WTC11 (cell line): Measurements from ENCODE around the gene MYBPC2. TPM values are rescaled to one million over a fixed set of nuclear protein-coding genes. Genes with fewer than 3 reads are reported as not detected.
A peak's percentile ranks its signal among the peaks of the same experiment; 100 is the strongest.

Experiments used
- ATAC-seq: fragments of 200-7000 bp; cut with Tn5 transposase; 2 replicates; pipeline ENCODE4 v1.10.0; 2021; ENCODE audit warnings: mild to moderate bottlenecking, moderate library complexity
- CTCF ChIA-PET: fragments of 300-600 bp; sonication (Branson Sonifier 250); formaldehyde crosslinking; loops from one replicate; lab custom pipeline; 2021; ENCODE audit warnings: antibody characterized with exemption; lab: Charles Lee
- POLR2A ChIA-PET: fragments of 350-600 bp; sonication (Branson Sonifier 250); formaldehyde crosslinking; loops from one replicate; lab custom pipeline; 2021; ENCODE audit warnings: antibody characterized with exemption; lab: Charles Lee
- DNase-seq: peaks from one replicate; pipeline ENCODE4 v3.0.0; 2021; ENCODE audit warnings: low spot score
- H3K27ac Mint-ChIP-seq: 2 replicates; pipeline ENCODE4 v1.8.0; 2021; ENCODE audit warnings: mixed read lengths
- H3K27me3 Mint-ChIP-seq: 2 replicates; pipeline ENCODE4 v1.8.0; 2021; ENCODE audit warnings: low read depth, mild to moderate bottlenecking, moderate library complexity, mixed read lengths
- H3K36me3 Mint-ChIP-seq: 2 replicates; pipeline ENCODE4 v1.8.0; 2021; ENCODE audit warnings: mixed read lengths
- H3K4me1 Mint-ChIP-seq: 2 replicates; pipeline ENCODE4 v1.8.0; 2022; ENCODE audit warnings: mixed read lengths
- H3K4me3 Mint-ChIP-seq: 2 replicates; pipeline ENCODE4 v1.8.0; 2021; ENCODE audit warnings: mild to moderate bottlenecking, moderate library complexity, mixed read lengths
- H3K9me3 Mint-ChIP-seq: 2 replicates; pipeline ENCODE4 v1.8.0; 2021; ENCODE audit warnings: mixed read lengths
- ATF3 ChIP-seq: sonication (generic); formaldehyde crosslinking; conservative IDR thresholded peaks from 2 replicates; pipeline ENCODE4 v1.8.1; 2022; ENCODE audit warnings: mild to moderate bottlenecking, missing genetic modification reagents
- FOXJ3 ChIP-seq: sonication (generic); formaldehyde crosslinking; IDR thresholded peaks from 2 replicates; pipeline ENCODE4 v1.9.0; 2021; ENCODE audit warnings: missing genetic modification reagents, mild to moderate bottlenecking, borderline replicate concordance
- JAZF1 ChIP-seq: fragments of 250-450 bp; sonication (Bioruptor Pico); IDR thresholded peaks from 2 replicates; pipeline ENCODE4 v1.9.0; 2021; ENCODE audit warnings: moderate library complexity, mild to moderate bottlenecking, inconsistent platforms
- PRDM15 ChIP-seq: sonication (generic); formaldehyde crosslinking; IDR thresholded peaks from 2 replicates; pipeline ENCODE4 v1.8.0; 2022; ENCODE audit warnings: missing genetic modification reagents
- ZBTB43 ChIP-seq: sonication (generic); formaldehyde crosslinking; IDR thresholded peaks from 2 replicates; pipeline ENCODE4 v1.8.1; 2023; ENCODE audit warnings: mild to moderate bottlenecking, missing genetic modification reagents
- total RNA-seq: library from RNA; stranded (reverse); gene quantifications from 3 replicates; pipeline ENCODE4 v1.2.3, GENCODE V29; 2021
- TF ChIP-seq, protein P1 (sequence below): sonication (generic); formaldehyde crosslinking; IDR thresholded peaks from 2 replicates; pipeline ENCODE4 v1.8.0; 2023; ENCODE audit warnings: missing genetic modification reagents
- TF ChIP-seq, protein P2 (sequence below): sonication (generic); formaldehyde crosslinking; IDR thresholded peaks from 2 replicates; pipeline ENCODE4 v1.8.0; 2023; ENCODE audit warnings: missing genetic modification reagents, mild to moderate bottlenecking, borderline replicate concordance
- TF ChIP-seq, protein P3 (sequence below): sonication (generic); formaldehyde crosslinking; IDR thresholded peaks from 2 replicates; pipeline ENCODE4 v1.8.0; 2022; ENCODE audit warnings: mild to moderate bottlenecking, missing genetic modification reagents

Gene MYBPC2
- total RNA-seq, 1 experiment from 2014 or later: 2.6 TPM

DNA sequence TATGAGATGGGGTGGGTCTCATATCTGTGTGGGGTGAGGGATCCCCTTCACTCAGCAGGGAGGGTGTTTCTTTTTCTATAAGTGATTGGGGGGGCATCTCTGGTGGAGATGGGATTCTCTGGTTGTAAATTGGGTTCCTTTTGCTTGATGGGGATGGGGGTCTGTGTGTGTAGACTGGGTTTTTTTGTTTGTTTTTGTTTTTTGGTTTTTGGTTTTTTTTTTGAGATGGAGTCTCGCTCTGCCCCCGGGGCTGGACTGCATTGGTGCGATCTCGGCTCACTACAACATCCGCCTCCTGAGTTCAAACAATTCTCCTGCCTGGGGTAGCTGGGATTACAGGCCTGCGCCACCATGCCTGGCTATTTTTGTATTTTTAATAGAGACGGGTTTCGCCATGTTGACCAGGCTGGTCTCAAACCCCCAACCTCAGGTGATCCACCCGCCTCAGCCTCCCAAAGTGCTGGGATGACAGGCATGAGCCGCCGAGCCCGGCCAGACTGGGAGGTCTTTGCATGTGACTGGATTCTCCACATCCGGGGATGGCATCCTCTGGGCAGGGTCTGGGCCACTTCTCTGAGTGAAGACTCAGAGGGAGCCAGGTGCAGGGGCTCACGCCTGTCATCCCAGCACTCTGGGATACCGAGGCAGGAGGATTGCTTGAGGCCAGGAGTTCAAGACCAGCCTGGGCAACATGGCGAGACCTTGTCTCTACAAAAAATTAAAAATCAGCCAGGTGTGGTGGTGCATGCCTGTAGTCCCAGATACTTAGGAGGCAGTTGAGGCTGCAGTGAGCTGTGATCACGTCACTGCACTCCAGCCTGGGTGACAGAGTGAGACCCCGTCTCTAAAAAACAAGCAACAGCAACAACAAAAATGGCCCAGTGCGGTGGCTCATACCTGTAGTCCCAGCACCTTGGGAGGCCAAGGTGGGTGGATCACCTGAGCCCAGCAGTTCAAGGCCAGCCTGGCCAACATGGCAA is 799 bp downstream of the MYBPC2 start:
- no peak for ATAC-seq
- DNase-seq: no peak
- Mint-ChIP-seq H3K4me1 (peaks cover 31% of the 10 kb centered on the region), H3K36me3 (no peaks in the 10 kb centered on the region), H3K27me3 (peaks cover 39% of the 10 kb centered on the region), H3K27ac (peak overlapping the region; percentile 65; the same call in 1 of the 2 replicates), H3K9me3 (no peaks in the 10 kb centered on the region), H3K4me3 (peak overlapping the region; percentile 75)
- TF ChIP-seq, protein P1, sequence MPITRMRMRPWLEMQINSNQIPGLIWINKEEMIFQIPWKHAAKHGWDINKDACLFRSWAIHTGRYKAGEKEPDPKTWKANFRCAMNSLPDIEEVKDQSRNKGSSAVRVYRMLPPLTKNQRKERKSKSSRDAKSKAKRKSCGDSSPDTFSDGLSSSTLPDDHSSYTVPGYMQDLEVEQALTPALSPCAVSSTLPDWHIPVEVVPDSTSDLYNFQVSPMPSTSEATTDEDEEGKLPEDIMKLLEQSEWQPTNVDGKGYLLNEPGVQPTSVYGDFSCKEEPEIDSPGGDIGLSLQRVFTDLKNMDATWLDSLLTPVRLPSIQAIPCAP (CRISPR knock-in tag): no peak
- ChIA-PET CTCF (interaction anchor here (0.6 to 1.4 kb wide), 2 partner anchors 104 to 285 kb away, joined by 3 to 6 read pairs; no protein-coding TSS in a partner anchor), POLR2A (no interaction called here)

GRCh38 chr19:50434525-50434924 is 1.8 kb downstream of the MYBPC2 start:
- ChIA-PET POLR2A (no interaction called here), CTCF (no interaction called here)
- Mint-ChIP-seq H3K4me1 (peaks cover 25% of the 10 kb centered on the region), H3K27me3 (peaks cover 31% of the 10 kb centered on the region), H3K4me3 (peak overlapping the region; percentile 24; the same call in 1 of the 2 replicates), H3K27ac (no peak overlapping the region), H3K36me3 (no peaks in the 10 kb centered on the region), H3K9me3 (no peaks in the 10 kb centered on the region)
- no peak for DNase-seq
- ATAC-seq: no peak
- no peak for TF ChIP-seq PRDM15 (CRISPR knock-in tag)
- TF ChIP-seq JAZF1 (CRISPR knock-in tag): no peak
- TF ChIP-seq, protein P2, sequence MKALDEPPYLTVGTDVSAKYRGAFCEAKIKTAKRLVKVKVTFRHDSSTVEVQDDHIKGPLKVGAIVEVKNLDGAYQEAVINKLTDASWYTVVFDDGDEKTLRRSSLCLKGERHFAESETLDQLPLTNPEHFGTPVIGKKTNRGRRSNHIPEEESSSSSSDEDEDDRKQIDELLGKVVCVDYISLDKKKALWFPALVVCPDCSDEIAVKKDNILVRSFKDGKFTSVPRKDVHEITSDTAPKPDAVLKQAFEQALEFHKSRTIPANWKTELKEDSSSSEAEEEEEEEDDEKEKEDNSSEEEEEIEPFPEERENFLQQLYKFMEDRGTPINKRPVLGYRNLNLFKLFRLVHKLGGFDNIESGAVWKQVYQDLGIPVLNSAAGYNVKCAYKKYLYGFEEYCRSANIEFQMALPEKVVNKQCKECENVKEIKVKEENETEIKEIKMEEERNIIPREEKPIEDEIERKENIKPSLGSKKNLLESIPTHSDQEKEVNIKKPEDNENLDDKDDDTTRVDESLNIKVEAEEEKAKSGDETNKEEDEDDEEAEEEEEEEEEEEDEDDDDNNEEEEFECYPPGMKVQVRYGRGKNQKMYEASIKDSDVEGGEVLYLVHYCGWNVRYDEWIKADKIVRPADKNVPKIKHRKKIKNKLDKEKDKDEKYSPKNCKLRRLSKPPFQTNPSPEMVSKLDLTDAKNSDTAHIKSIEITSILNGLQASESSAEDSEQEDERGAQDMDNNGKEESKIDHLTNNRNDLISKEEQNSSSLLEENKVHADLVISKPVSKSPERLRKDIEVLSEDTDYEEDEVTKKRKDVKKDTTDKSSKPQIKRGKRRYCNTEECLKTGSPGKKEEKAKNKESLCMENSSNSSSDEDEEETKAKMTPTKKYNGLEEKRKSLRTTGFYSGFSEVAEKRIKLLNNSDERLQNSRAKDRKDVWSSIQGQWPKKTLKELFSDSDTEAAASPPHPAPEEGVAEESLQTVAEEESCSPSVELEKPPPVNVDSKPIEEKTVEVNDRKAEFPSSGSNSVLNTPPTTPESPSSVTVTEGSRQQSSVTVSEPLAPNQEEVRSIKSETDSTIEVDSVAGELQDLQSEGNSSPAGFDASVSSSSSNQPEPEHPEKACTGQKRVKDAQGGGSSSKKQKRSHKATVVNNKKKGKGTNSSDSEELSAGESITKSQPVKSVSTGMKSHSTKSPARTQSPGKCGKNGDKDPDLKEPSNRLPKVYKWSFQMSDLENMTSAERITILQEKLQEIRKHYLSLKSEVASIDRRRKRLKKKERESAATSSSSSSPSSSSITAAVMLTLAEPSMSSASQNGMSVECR (CRISPR knock-in tag): no peak
- TF ChIP-seq, protein P3, sequence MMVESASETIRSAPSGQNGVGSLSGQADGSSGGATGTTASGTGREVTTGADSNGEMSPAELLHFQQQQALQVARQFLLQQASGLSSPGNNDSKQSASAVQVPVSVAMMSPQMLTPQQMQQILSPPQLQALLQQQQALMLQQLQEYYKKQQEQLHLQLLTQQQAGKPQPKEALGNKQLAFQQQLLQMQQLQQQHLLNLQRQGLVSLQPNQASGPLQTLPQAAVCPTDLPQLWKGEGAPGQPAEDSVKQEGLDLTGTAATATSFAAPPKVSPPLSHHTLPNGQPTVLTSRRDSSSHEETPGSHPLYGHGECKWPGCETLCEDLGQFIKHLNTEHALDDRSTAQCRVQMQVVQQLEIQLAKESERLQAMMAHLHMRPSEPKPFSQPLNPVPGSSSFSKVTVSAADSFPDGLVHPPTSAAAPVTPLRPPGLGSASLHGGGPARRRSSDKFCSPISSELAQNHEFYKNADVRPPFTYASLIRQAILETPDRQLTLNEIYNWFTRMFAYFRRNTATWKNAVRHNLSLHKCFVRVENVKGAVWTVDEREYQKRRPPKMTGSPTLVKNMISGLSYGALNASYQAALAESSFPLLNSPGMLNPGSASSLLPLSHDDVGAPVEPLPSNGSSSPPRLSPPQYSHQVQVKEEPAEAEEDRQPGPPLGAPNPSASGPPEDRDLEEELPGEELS (CRISPR knock-in tag): no peak
- no peak for TF ChIP-seq ATF3 (CRISPR knock-in tag)
- TF ChIP-seq ZBTB43 (CRISPR knock-in tag): no peak
- no peak for TF ChIP-seq FOXJ3 (CRISPR knock-in tag)
